OCI-LY7 (cell line): ENCODE data around the gene ARHGAP6.

Experiments used
- EZH2phosphoT487 ChIP-seq: fragments of 200-600 bp; sonication (generic); IDR thresholded peaks from 2 replicates; pipeline ENCODE4 v1.6.1; 2018; ENCODE audit warnings: low read depth, borderline replicate concordance, mild to moderate bottlenecking, mixed run types, antibody characterized with exemption, low read length, moderate library complexity, mixed read lengths
- TF ChIP-seq, protein P1 (sequence below): fragments of 200-600 bp; sonication (generic); conservative IDR thresholded peaks from 2 replicates; pipeline ENCODE4 v1.5.1; 2014; ENCODE audit warnings: mild to moderate bottlenecking, antibody characterized with exemption, low read length, moderate library complexity, mixed read lengths

GRCh38 chrX:11111947-11112346 lies 553.8 kb downstream of the ARHGAP6 start:
- TF ChIP-seq, protein P1, sequence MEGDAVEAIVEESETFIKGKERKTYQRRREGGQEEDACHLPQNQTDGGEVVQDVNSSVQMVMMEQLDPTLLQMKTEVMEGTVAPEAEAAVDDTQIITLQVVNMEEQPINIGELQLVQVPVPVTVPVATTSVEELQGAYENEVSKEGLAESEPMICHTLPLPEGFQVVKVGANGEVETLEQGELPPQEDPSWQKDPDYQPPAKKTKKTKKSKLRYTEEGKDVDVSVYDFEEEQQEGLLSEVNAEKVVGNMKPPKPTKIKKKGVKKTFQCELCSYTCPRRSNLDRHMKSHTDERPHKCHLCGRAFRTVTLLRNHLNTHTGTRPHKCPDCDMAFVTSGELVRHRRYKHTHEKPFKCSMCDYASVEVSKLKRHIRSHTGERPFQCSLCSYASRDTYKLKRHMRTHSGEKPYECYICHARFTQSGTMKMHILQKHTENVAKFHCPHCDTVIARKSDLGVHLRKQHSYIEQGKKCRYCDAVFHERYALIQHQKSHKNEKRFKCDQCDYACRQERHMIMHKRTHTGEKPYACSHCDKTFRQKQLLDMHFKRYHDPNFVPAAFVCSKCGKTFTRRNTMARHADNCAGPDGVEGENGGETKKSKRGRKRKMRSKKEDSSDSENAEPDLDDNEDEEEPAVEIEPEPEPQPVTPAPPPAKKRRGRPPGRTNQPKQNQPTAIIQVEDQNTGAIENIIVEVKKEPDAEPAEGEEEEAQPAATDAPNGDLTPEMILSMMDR, result 0 out of 2 replicates have a peak, but pooled peaks have one; percentile 0
- TF ChIP-seq EZH2phosphoT487, result no peak
